Measurements from ENCODE around the gene PLCH2.

Gene PLCH2

DNA sequence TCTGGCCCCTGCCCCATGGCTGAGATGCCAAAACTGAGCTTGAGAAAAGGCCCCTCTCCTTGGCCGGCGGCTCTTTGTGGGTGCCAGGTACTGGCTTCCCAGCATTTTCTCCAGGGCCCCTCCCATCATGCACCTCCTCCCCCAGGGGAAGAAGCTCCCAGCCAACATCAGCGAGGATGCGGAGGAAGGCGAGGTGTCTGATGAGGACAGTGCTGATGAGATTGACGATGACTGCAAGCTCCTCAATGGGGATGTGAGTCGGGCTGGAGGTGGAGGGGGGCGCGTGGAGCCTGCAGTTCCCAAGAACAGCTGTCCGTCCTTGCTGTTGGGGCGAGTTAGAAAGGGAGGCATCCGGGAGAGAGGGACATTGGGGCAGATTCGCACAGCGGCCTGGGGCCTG, 13.5 kb downstream of the PLCH2 start:
- H3K9me2 ChIP-seq (replicated peaks; ENCODE audit: insufficient read depth, low read length) = no peaks in the 10 kb centered on the region
- H4K20me1 ChIP-seq (ENCODE audit: low read depth, low read length) = no peaks in the 10 kb centered on the region
- H3K27ac ChIP-seq (ENCODE audit: low read depth, low read length) = no peak overlapping the region
- H3K36me3 ChIP-seq (ENCODE audit: low read length) = no peaks in the 10 kb centered on the region
- H3K9me3 ChIP-seq (ENCODE audit: insufficient read depth, low read length) = no peaks in the 10 kb centered on the region
- H3K4me3 ChIP-seq (ENCODE audit: insufficient read depth, low read length, poor library complexity, severe bottlenecking) = no peak overlapping the region
- no peak overlapping the region for H3K4me2 ChIP-seq (ENCODE audit: low read depth, low read length, poor library complexity, severe bottlenecking)
- no peaks in the 10 kb centered on the region for H3K79me2 ChIP-seq (ENCODE audit: insufficient read depth, low read length)
- TF ChIP-seq, protein P1, sequence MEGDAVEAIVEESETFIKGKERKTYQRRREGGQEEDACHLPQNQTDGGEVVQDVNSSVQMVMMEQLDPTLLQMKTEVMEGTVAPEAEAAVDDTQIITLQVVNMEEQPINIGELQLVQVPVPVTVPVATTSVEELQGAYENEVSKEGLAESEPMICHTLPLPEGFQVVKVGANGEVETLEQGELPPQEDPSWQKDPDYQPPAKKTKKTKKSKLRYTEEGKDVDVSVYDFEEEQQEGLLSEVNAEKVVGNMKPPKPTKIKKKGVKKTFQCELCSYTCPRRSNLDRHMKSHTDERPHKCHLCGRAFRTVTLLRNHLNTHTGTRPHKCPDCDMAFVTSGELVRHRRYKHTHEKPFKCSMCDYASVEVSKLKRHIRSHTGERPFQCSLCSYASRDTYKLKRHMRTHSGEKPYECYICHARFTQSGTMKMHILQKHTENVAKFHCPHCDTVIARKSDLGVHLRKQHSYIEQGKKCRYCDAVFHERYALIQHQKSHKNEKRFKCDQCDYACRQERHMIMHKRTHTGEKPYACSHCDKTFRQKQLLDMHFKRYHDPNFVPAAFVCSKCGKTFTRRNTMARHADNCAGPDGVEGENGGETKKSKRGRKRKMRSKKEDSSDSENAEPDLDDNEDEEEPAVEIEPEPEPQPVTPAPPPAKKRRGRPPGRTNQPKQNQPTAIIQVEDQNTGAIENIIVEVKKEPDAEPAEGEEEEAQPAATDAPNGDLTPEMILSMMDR (IDR thresholded peaks at IDR 0.05; ENCODE audit: insufficient read depth, low read length, poor library complexity, severe bottlenecking) = no peak
- no peak for TF ChIP-seq EZH2phosphoT487 (conservative IDR thresholded peaks at IDR 0.05; ENCODE audit: low read length)
- no peak overlapping the region for H2AFZ ChIP-seq (ENCODE audit: low read depth, low read length, severe bottlenecking)
- no peaks in the 10 kb centered on the region for H3F3A ChIP-seq (ENCODE audit: insufficient read depth)
- H3K9ac ChIP-seq (ENCODE audit: low read length) = no peak overlapping the region
- H3K27me3 ChIP-seq (ENCODE audit: low read length) = no peaks in the 10 kb centered on the region

DNA sequence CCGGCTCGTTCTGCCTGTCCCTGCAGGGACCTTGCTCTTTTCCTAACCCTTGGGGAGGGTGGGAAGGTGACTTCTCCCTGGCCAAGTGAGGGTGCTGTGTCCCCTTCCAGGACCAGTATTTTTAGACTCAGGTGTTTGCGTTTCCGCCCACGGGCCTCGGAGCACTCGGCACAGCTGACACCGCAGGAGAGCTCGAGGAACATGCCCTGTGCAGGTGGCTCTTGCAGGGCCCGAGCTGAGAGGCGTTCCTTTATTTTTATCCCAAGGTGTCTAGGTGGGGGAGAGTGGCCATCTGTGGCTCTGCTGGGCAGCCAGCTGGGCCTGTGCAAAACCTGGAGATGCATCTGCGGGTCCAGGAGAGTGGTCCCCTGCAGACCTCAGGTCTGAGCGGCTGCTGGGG, 16.0 kb downstream of the PLCH2 start:
- Histone ChIP-seq H3K4me2 (ENCODE audit: low read depth, low read length, poor library complexity, severe bottlenecking) (no peak overlapping the region), H3K4me3 (ENCODE audit: insufficient read depth, low read length, poor library complexity, severe bottlenecking) (no peak overlapping the region), H3K27me3 (ENCODE audit: low read length) (no peaks in the 10 kb centered on the region), H3K9me3 (ENCODE audit: insufficient read depth, low read length) (no peaks in the 10 kb centered on the region), H3K9me2 (replicated peaks; ENCODE audit: insufficient read depth, low read length) (no peaks in the 10 kb centered on the region), H3K27ac (ENCODE audit: low read depth, low read length) (no peak overlapping the region), H3K36me3 (ENCODE audit: low read length) (no peaks in the 10 kb centered on the region), H2AFZ (ENCODE audit: low read depth, low read length, severe bottlenecking) (no peak overlapping the region), H3K79me2 (ENCODE audit: insufficient read depth, low read length) (no peaks in the 10 kb centered on the region), H3K9ac (ENCODE audit: low read length) (no peak overlapping the region), H4K20me1 (ENCODE audit: low read depth, low read length) (no peaks in the 10 kb centered on the region), H3F3A (ENCODE audit: insufficient read depth) (no peaks in the 10 kb centered on the region)
- TF ChIP-seq, protein P1 (IDR thresholded peaks at IDR 0.05; ENCODE audit: insufficient read depth, low read length, poor library complexity, severe bottlenecking) = no peak
- no peak for TF ChIP-seq EZH2phosphoT487 (conservative IDR thresholded peaks at IDR 0.05; ENCODE audit: low read length)

DNA sequence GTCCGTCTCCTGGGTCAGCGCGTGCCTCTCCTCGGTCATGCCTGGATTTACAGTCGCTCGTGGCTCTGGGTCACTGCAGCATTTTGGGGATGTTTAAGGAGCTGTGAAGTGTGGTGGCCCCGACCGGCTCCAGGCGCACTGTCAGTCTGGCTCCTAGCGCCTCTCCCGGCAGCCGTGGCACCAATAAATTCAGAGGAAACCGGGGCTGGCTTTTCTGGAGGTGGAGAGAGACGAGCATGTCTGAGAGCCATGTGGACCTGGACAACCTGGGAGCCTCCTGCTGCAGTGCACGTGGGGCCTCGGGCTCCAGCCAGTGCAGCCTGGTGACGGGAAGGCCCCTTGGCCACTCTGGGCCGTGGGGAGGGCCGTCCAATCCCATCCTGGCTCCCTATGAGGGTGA, 17.1 kb downstream of the PLCH2 start:
- TF ChIP-seq, protein P1 (IDR thresholded peaks at IDR 0.05; ENCODE audit: insufficient read depth, low read length, poor library complexity, severe bottlenecking) = no peak
- no peaks in the 10 kb centered on the region for H3K9me3 ChIP-seq (ENCODE audit: insufficient read depth, low read length)
- H4K20me1 ChIP-seq (ENCODE audit: low read depth, low read length) = no peaks in the 10 kb centered on the region
- no peaks in the 10 kb centered on the region for H3F3A ChIP-seq (ENCODE audit: insufficient read depth)
- H3K79me2 ChIP-seq (ENCODE audit: insufficient read depth, low read length) = no peaks in the 10 kb centered on the region
- no peak overlapping the region for H3K27ac ChIP-seq (ENCODE audit: low read depth, low read length)
- no peaks in the 10 kb centered on the region for H3K36me3 ChIP-seq (ENCODE audit: low read length)
- H2AFZ ChIP-seq (ENCODE audit: low read depth, low read length, severe bottlenecking) = no peak overlapping the region
- H3K27me3 ChIP-seq (ENCODE audit: low read length) = no peaks in the 10 kb centered on the region
- no peak overlapping the region for H3K4me2 ChIP-seq (ENCODE audit: low read depth, low read length, poor library complexity, severe bottlenecking)
- H3K4me3 ChIP-seq (ENCODE audit: insufficient read depth, low read length, poor library complexity, severe bottlenecking) = no peak overlapping the region
- H3K9ac ChIP-seq (ENCODE audit: low read length) = no peak overlapping the region
- no peaks in the 10 kb centered on the region for H3K9me2 ChIP-seq (replicated peaks; ENCODE audit: insufficient read depth, low read length)
